HG03432 (cell line): ENCODE data around the gene IP6K3.
A peak's percentile ranks its signal among the peaks of the same experiment; 100 is the strongest.

ENCODE experiments used
- ATAC-seq: cut with Tn5 transposase; IDR thresholded peaks from one replicate; pipeline ENCODE4 v1.9.1; 2021; ENCODE audit warnings: mild to moderate bottlenecking, moderate library complexity; ENCODE audit not compliant: unreplicated experiment

IP6K3 gene

DNA sequence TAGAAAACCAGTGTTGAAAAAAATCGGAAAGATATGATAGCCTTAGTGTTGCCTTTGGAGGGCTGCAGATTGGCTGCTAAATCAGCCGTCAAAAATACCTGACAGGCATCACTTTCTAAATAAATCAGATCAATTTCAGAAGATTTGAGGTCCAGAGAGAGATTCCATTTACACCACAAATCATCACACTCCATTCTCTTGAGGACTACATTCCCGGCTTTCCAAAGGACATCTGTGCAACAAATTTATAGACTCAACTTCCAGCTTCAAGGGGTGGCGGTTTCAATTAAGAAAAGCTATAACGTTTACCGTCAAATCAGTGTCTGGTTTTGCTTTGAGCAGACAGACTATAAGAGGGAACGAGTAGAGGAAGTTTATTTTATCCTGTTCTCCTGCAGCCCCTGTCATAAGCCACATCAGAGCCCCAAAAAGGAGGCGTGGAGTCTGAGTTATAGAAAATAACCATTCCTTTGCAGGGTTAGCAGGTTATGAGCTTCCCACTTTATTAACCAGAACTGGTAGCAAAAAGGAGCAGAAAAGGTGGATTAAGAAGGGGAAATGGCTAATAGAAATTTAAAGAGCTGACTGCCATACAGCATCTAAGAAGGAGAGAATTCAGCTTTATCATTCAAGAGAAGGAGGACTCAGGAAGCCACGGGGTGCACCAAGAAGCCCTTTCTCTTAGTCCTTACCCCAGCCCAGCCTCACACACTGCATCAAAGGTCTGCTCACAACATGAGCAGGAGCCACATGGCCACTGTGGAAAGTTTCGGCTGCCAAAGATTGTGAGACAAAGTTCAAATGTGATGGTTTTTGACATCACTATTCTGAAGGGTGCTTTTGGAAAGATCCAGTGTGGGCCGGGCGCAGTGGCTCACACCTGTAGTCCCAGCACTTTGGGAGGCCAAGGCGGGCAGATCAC, 22.3 kb downstream of the IP6K3 start:
- no peak for ATAC-seq

DNA sequence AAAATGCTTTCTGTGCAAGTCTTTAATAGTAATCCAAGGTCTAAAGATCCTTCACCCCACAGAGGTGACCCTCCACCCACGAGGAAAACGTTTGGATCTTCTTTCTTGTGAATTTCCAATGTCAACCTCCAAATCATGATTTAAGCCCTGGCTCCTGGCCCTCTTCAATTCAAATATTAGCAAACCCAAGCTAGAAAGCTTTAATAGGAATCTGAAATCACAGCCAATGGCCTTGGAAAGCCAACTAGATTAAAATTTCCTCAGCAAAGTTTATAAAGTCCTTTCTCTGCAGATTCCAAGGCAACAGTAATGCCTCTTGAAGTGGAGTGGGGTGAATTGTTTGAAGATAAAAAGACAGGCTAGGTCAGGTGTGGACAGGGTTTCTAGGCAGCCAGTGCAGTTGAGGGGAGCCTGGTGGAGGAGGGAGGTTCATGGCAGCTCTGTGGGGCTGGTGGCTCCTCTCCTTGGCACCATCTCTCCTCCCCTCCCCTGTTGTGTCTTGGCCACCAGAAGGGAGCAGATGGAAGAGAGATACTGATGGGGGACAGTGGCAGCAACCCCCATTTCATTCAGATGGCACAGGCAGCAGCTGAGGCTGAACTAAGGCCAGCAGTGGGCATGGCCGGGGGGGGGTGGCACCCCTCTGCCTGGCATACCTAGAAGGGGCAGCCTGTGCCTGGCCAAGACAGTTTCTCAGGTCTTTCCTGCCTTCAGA, 23.2 kb downstream of the IP6K3 start:
- no peak for ATAC-seq

DNA sequence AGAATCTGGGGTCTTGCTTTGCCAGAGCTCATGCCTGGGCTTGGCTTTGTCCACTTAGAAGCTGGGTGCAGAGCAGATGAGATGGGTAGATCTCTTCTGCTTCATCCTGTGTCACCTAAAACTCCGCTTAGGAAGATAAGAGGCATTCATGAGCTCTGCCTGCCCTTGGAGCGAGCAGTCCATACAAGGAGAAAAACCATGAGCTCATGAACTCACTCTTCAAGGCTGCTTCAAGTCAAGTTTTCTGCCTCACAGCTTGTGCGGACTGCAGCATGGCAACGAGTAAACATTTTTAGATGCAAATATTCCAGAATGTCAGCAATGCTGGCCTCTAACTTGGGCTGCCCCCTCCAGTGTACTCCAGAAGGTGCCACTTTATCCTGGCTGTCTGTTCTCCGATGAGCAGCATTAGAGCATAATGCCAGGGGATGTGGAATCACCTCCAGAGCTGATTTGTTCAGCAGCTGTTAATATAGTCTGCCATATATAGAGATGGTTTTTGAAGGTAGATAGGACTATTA, 24.5 kb downstream of the IP6K3 start:
- ATAC-seq: no peak

DNA sequence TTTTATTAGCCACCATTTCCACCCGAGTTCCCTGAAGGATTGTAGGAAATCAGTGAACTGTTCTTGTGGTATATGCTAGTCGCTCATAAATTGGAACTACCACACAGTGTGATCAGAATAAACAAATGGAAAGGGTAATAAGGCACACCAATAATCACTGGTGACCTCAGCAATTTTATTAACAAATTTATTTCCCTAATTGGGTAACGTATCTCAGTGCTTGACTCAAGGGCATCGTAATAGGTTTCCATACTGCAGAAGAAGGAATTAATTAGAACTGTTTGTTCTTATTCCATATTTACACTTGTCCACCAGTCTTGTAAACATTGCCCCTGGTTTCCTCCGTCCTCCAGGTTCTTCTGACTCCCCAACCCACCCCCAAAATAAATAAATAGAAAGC, 25.2 kb downstream of the IP6K3 start:
- ATAC-seq: no peak

DNA sequence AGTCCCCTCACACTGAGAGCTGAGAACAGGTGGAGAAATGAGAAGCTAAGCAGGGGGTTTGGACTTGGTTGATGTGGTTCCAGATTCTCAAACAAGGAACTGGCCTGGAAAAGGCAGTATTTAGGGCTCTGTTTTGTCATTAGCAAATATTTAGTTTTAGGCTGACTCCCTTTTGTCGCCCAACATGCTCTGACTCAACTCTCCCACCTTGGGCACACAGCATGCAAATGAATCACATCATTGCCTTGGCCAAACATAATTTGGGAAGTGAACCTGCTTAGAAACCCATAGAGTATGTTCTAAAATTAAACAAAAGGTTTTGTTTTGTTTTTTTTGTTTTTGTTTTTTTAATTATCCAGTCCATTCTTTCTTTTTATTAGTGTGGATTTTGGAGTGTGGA, 25.7 kb downstream of the IP6K3 start:
- no peak for ATAC-seq

DNA sequence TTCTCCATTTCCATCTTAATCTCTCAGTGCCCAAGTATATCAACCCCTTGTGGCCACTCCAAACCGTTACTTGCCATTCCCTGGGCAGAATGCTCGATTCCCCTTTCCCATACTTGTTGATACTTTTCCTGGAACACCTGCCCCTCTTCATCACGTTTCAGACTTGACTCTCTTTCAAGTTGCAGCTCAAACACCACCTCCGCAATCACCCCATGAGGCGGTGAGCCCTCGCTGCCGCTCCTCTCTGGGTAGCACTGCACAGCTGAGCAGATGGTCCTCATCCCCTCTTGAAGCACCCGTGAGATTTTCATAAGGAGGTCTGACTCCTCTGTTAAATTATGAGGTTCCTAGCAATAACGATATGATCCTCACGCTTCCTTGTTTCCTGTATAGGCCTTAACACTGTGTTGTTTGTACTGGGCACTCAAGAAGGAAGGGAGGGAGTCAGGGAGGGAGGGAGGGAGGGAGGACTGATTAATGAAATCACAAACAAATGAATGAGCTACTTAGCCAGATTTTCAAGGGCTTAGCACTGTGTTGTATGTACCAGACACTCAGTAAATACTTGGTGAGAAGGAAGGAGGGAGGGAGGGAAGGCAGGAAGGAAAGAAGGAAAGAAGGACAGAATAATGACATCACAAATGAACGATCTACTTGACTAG, 27.2 kb downstream of the IP6K3 start:
- ATAC-seq: no peak

DNA sequence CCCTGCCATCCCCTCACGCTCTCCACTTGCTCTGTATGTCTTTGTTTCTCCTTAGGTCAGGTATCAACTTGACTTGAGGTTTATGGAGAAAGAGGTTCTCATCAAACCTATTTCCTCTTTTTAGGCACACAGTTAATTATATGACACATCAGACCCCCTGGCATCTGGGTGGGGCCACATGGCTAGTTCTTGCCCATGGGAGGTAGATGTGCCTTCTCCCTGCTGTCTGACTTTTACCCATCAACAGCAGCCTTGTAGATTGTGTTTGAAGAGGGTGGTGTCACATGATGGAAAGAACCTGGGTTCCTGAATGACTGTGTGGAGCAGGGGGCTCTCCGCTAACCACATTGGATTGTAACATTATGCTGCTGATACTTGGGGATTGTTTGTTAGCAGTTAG, 28.0 kb downstream of the IP6K3 start:
- no peak for ATAC-seq

DNA sequence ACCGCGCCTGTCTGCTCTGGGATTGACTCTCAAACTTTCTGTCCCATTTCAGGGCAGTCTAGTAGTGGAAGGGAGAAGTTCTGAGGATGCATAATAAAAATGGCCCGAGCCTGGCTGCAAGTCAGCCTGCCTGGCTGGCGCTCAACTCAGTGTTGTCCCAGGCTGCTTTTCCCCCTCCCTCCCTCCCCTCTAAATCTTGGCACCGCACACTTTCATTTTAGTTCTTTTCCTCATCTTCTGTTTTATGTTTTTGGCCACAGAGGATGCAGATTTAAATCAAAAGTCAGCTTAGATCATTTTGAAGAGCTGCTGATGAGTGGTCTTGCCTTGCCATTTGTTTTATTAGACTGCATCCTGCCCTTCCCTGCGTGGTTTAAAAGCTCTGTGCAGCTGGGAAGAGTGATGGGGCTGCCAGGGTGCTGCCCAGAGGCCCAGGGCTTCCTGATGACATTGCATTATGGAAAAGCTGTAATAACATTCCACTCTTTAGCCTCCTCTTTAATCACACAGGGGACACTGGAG, 28.7 kb downstream of the IP6K3 start:
- no peak for ATAC-seq

DNA sequence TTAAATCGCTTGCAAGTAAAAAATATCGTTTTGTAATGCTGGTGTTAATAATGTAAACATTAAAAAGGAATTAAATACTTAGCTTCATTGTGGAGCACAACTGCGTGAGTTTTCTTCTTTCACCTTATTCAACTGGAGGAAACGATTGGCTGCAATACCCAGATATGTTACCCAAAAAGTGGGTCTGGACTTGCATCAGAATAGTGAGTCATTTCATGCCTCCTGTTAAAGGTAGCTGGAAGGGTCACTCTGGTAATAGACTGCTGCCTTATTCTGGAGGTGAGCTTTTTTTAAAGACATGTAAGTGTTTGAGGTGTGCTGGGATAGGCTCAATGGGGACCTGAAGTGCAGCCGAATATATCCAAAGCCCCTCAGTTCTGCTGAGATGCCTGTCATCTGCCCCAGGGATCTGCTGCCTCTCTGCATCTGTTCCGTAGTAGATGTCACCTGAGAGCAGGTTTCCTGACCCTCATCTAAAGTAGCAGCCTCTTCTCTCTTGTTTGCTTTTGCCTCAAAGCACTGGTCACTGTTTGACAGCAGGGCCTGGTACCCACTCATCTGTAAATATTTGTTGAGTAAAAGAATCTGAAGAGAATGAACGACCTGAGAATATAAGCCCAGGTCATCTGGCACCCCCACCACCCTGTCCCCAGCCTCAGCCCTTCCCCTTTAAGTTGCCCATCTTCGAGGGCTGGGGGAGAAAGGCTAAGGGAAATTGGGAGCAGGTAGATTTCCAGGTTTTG, 29.6 kb downstream of the IP6K3 start:
- no peak for ATAC-seq

DNA sequence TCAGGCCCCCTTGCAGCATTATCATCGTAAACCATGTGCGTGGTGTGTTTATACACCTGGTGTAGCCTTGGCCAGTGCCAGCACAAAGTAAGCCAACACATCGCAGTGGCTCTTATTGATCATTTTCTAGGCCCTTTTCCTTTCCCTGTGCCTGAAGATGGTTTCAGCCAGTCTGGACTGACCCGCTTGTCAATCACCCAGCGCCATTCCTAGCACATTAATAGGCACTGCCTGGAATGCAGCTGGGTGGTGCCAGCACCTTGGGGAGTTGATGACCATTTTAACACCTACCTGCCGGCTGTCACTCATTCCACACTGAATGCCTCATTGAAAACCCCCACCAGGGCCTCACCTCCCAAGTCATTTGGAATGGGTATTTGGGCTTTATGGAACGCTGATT, 30.3 kb downstream of the IP6K3 start:
- ATAC-seq: no peak

DNA sequence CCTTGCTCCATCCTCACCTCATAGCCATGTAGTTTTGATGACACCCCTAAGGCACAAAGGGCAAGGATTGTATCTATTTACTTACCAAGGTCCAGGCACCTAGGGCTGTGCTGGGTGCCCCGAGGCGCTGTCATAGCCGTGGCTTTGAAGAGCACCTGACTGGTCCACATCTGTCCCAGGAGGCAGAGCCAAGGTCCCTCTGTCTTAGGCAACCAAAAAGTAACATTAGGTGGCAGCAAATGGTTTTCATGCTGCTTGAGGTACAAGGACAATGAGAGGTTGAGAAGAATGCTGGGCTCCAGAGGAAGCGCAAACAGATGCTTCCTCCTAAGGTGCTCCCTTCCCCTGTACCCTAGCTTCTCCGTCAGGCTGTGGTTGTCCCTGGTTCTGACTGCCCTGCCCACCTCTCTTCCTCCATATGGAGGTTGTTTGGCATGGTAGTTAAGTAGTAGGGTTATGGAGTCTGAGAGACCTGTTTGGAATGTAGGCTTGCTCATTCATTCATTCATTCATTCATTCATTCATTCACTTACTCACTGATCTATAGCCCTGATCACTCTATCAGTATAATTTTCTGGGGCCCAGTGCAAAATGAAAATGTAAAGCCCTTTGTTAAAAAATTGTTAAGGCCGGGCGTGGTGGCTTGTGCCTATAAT, 32.2 kb downstream of the IP6K3 start:
- no peak for ATAC-seq

DNA sequence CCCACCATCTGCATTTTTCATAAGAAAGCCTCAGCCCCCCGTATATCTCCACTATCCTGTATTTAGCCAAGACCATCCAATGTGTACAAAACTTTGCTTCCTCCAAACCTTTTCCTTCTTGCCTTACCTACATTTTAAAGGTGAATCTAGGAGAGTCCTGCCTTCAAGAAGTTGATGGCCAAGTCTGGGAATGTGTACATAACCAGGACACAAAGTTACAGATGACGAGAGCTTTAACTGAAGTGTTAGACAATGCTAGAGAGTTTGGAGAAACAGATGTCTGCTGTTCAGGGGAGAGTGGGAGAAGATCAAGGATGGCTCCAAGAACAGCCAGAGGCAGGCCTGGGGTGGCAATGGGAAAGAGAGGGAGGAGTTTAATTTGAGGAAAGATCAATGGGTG, 32.9 kb downstream of the IP6K3 start:
- ATAC-seq: no peak

DNA sequence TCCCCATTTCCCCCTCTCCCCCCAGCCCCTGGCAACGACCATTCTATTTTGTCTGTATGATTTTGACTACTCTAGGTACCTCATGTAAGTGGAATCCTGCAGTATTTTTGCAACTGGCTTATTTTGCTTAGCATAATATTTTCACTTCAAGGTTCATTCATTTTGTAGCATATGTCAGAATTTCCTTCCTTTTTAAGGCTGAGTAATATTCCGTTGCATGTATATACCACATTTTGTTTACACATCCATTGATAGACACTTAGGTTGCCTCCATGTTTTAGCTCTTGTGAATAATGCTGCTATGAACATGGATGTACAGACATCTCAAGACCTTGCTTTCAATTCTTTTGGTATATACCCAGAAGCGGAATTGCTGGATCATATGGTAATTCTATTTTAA, 33.8 kb downstream of the IP6K3 start:
- ATAC-seq: no peak

DNA sequence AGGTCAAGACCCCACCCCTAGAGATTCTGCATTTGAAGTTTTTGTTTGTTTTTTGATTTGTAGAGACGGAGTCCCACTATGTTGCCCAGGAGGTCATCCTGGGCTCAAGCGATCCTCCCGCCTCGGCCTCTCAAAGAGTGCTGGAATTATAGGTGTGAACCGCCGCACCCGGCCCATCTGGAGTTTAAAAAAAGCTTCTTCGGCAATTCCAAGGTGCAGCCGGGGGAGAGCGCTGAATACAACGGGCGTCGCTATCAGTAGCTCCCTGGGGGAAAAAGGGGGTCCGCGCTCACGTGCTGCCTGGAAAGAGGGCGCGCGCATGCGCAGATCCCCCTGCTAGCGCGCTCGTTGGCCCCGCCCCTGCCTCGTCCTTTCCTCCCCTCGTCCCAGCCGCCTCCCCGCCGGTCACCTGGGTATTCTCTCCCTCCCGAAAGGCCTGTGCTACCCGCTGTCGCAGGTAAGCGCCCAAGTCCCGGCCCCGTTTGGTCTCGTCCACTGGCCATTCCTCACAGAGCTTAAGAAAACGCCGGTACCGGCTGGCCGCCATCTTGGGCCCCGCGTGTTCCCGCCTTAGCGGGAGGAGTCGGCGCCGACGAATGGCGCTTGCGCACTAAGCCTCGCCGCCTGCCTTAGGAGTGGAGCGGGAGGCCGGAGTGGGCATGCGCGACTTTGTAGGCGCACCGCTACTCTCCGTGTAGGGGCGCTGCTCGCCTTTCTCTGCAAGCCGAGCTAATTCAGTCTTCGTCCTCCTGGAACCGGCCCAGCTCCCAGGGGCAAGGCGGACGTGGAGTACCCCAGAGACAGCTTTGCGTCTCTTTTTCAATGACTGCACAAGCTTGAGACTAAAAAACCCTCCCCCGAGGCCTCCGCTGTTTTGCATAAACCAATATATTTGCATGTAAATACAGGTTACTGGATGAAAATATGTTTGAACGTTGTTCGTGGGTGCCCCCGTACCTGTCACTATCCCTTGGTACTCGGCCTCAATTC, 35.3 kb downstream of the IP6K3 start, which contains the start of gene UQCC2:
UQCC2 (minus strand) TSS at position 561 of the 990 bp plus-strand sequence; CDS start at position 547, 14 bp downstream.
- peak; percentile 91 for ATAC-seq

DNA sequence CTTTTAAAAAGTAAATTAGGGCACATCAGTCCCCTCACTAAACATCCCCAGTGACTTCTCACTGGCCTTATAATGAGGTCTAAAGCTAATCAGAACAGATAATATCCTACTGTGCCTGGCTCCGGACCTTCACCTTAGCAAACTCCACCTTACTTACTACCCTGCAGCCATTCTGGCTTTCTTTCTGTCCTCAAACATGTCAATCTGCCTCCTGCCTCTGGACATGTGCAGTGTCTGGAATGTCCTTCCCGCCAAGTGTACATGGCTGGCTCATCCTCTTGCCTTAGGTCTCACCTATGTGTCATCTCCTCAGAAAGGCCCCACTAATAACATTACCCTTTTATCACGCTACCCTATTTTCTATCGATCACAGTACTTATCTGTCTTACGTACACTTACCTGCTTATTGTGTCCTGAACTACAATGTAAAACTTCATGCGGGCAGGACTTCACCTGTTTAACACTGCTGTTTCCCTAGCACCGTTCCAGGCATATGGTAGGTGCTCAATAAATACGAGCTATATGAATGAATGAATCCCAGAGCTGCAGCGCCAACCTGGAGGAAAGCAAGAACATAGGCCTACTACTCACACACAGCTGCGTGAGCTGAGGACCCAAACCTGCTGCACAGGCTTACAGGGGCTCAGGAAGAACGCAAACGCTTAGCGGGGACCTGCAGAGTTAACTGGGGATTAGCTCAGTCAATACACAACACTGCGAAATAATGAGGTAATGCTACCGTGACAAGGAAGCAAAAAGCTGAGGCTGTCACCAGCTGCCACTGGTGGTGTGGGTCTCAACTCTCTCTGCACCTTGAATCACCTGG, 36.2 kb downstream of the IP6K3 start:
- no peak for ATAC-seq

DNA sequence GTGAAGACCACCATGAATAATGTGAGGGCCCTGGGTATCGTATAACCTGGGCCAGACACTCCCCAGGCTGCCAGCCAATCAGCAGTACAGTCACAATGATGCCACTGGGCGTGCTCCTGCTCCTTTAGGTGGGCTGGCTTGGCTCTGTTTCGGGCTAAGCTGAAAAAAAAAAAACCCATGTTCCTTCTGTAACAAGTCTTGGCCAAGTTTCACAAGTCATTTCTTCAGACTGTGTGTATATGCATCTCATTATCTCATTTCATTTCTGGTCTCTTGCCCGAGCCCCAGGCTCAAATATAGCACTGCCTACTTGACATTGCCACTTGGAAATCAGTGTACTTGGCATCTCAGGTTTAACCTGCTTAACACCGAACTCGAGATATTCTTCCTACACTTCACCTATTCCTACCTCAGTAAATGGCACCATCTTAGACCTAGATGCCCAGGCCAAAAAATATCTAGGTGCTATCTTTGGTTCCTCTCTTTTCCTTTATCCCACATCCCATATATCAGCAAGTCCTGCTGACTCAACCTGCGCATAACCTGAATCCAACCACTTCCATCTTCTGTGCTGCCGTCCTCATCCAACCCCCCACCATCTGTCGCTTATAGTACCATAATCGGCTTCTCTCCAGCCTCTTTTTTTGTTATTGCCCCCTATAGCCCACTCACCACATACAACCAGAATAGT, 37.0 kb downstream of the IP6K3 start:
- no peak for ATAC-seq

DNA sequence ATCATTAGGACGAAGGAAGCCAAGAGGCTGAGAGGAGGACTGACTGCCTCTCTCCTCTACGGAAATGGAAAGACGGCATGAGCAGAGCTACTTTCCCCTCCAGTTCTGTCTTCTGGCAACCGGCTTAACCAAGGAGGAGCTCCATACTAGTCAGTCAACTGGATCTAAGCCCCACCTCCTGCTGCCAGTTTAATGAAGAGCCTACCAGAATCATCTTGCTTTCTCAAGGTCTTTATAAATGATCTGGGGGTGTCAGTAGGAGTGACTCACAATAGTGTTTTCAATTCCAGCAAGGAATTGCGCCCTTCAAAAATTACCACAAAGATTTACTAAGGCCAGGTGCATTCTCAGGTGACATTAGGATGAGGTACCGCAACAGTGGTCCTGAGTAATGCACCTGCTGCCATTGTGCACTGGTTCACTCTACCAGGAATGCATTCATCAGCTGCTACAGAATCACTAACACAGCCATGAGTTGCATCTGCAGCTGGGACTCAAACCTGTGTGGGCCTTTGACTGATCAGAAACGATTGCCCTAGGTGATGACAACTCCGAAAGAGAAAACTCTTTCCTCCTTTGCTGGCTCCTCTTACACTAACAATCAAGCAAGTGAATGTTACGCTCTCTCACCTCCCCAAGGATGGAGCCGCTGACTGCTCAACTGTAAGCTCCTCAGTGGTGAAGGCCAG, 38.0 kb downstream of the IP6K3 start:
- ATAC-seq: no peak
